OCI-LY7 (cell line): ENCODE measurements around the gene CERS3. TPM values are rescaled to one million over a fixed set of nuclear protein-coding genes. Genes with fewer than 3 reads are reported as not detected.

Source experiments
- BruUV-seq: library from RNA; stranded (reverse); fragments of 400-500 nt; replicated peaks from 2 replicates; lab custom pipeline; 2021; lab: Mats Ljungman, UMichigan
- CTCF ChIA-PET: fragments of 300-600 bp; sonication (Branson Sonifier 250); formaldehyde crosslinking; loops from one replicate; lab custom pipeline; 2022; ENCODE audit warnings: antibody characterized with exemption; ENCODE audit not compliant: unreplicated experiment; lab: Charles Lee
- POLR2A ChIA-PET: fragments of 300-600 bp; sonication (Branson Sonifier 250); formaldehyde crosslinking; loops from one replicate; lab custom pipeline; 2022; ENCODE audit warnings: antibody characterized with exemption; lab: Charles Lee
- DNase-seq: peaks from one replicate; pipeline ENCODE4 v3.0.0-alpha.2; 2015; ENCODE audit warnings: low spot score
- H2AFZ ChIP-seq: fragments of 200-600 bp; sonication (generic), shearing (Covaris generic); 2 replicates; pipeline ENCODE4 v1.6.1; 2014; ENCODE audit warnings: mild to moderate bottlenecking, antibody characterized with exemption, low read length, moderate library complexity
- H3K27ac ChIP-seq: fragments of 200-600 bp; sonication (generic); 2 replicates; pipeline ENCODE4 v1.5.1; 2014; ENCODE audit warnings: mixed run types, low read depth, mild to moderate bottlenecking, moderate library complexity, low read length, inconsistent platforms; ENCODE audit not compliant: poor library complexity, severe bottlenecking
- H3K36me3 ChIP-seq: fragments of 200-600 bp; sonication (generic); 2 replicates; pipeline ENCODE4 v1.6.1; 2014; ENCODE audit warnings: mild to moderate bottlenecking, antibody characterized with exemption, low read length, moderate library complexity, mixed read lengths; ENCODE audit not compliant: insufficient read depth
- H3K4me1 ChIP-seq: fragments of 200-600 bp; sonication (generic); 2 replicates; pipeline ENCODE4 v1.5.1; 2014; ENCODE audit warnings: mild to moderate bottlenecking, low read length; ENCODE audit not compliant: insufficient read depth, poor library complexity, severe bottlenecking
- H3K4me2 ChIP-seq: fragments of 200-600 bp; sonication (generic); 2 replicates; pipeline ENCODE4 v1.6.1; 2014; ENCODE audit warnings: mild to moderate bottlenecking, low read length
- H3K4me3 ChIP-seq: fragments of 200-600 bp; sonication (generic); 2 replicates; pipeline ENCODE4 v1.5.1; 2014; ENCODE audit warnings: mild to moderate bottlenecking, low read depth, low read length; ENCODE audit not compliant: poor library complexity, severe bottlenecking
- H3K79me2 ChIP-seq: fragments of 200-600 bp; sonication (generic); 2 replicates; pipeline ENCODE4 v1.6.1; 2016; ENCODE audit warnings: low read depth, mild to moderate bottlenecking, low read length, moderate library complexity, mixed read lengths; ENCODE audit not compliant: insufficient read depth
- H3K9me2 ChIP-seq: fragments of 200-600 bp; sonication (generic); 2 replicates; pipeline ENCODE4 v1.6.1; 2016; ENCODE audit warnings: mild to moderate bottlenecking, low read length, mixed read lengths; ENCODE audit not compliant: insufficient read depth
- H3K9me3 ChIP-seq: fragments of 200-600 bp; sonication (generic); 2 replicates; pipeline ENCODE4 v1.6.1; 2014; ENCODE audit warnings: mild to moderate bottlenecking, mixed run types, low read length, mixed read lengths
- H4K20me1 ChIP-seq: fragments of 200-600 bp; sonication (generic); 2 replicates; pipeline ENCODE4 v1.6.1; 2014; ENCODE audit warnings: mild to moderate bottlenecking, antibody characterized with exemption, low read length, moderate library complexity, mixed read lengths; ENCODE audit not compliant: insufficient read depth
- CTCF ChIP-seq: fragments of 200-600 bp; sonication (generic); conservative IDR thresholded peaks from 2 replicates; pipeline ENCODE4 v1.5.1; 2014; ENCODE audit warnings: mild to moderate bottlenecking, antibody characterized with exemption, low read length, moderate library complexity, mixed read lengths
- EZH2phosphoT487 ChIP-seq: fragments of 200-600 bp; sonication (generic); IDR thresholded peaks from 2 replicates; pipeline ENCODE4 v1.6.1; 2018; ENCODE audit warnings: low read depth, borderline replicate concordance, mild to moderate bottlenecking, mixed run types, antibody characterized with exemption, low read length, moderate library complexity, mixed read lengths
- intact Hi-C: fragments of 100-400 bp; cut with micrococcal nuclease; formaldehyde crosslinking; loops from one replicate; pipeline ENCODE4 v1.10.0; 2022; ENCODE audit not compliant: unreplicated experiment
- total RNA-seq, 2 experiments: library from RNA; depleted of rRNA in 1 of 2; stranded (reverse); fragments of >200 nt in 1 of 2; shearing (Covaris generic) in 1 of 2; gene quantifications; 2 replicates each; pipeline ENCODE4 v1.2.3, GENCODE V29; 2014 to 2022

The CERS3 gene
- total RNA-seq, 2 experiments from 2014 or later = 0.88 TPM; not detected in 1

- no peaks in the 10 kb centered on the region for H3K9me3 ChIP-seq
- BruUV-seq = no TSS peak
These were observed 38.3 kb upstream of the CERS3 start for GRCh38 chr15:100566850-100567628.

GRCh38 chr15:100565591-100565990, 36.8 kb upstream of the CERS3 start:
- no peaks in the 10 kb centered on the region for H3K9me2 ChIP-seq
- ChIA-PET POLR2A (no interaction called here), CTCF (no interaction called here)
- TF ChIP-seq EZH2phosphoT487 = no peak
- TF ChIP-seq CTCF = no peak
- DNase-seq = no peak
- no peak overlapping the region for H2AFZ ChIP-seq
- H3K79me2 ChIP-seq = no peaks in the 10 kb centered on the region
- no TSS peak for BruUV-seq
- no peak overlapping the region for H3K27ac ChIP-seq
- H3K9me3 ChIP-seq = no peaks in the 10 kb centered on the region
- H3K4me3 ChIP-seq = no peak overlapping the region
- no peaks in the 10 kb centered on the region for H4K20me1 ChIP-seq
- no peak overlapping the region for H3K4me2 ChIP-seq
- no peaks in the 10 kb centered on the region for H3K4me1 ChIP-seq
- H3K36me3 ChIP-seq = peaks cover 13% of the 10 kb centered on the region; the same call in 1 of the 2 replicates
- intact Hi-C loops = no loop called here

More at GRCh38 chr15:100566850-100567628, 38.3 kb upstream of the CERS3 start:
- Histone ChIP-seq H3K4me3 (no peak overlapping the region), H3K79me2 (no peaks in the 10 kb centered on the region), H2AFZ (no peak overlapping the region), H3K9me2 (no peaks in the 10 kb centered on the region), H4K20me1 (no peaks in the 10 kb centered on the region), H3K36me3 (peaks cover 27% of the 10 kb centered on the region), H3K4me1 (no peaks in the 10 kb centered on the region), H3K27ac (no peak overlapping the region), H3K4me2 (no peak overlapping the region)
- intact Hi-C loops = no loop called here
- no peak for DNase-seq
- no peak for TF ChIP-seq EZH2phosphoT487
- no peak for TF ChIP-seq CTCF
- CTCF ChIA-PET = interaction anchor here (0.6 kb wide), 1 partner anchor 637 kb away, joined by 6 read pairs; no protein-coding TSS in a partner anchor
- POLR2A ChIA-PET = no interaction called here

- DNase-seq = no peak
- TF ChIP-seq EZH2phosphoT487 (no peak), CTCF (no peak)
- Histone ChIP-seq H4K20me1 (no peaks in the 10 kb centered on the region), H3K27ac (no peak overlapping the region), H2AFZ (no peak overlapping the region), H3K9me2 (no peaks in the 10 kb centered on the region), H3K4me2 (no peak overlapping the region), H3K4me3 (no peak overlapping the region), H3K36me3 (no peaks in the 10 kb centered on the region), H3K9me3 (no peaks in the 10 kb centered on the region), H3K79me2 (no peaks in the 10 kb centered on the region), H3K4me1 (no peaks in the 10 kb centered on the region)
- no TSS peak for BruUV-seq
- intact Hi-C loops = no loop called here
- ChIA-PET CTCF (interaction anchor here (0.9 kb wide), 1 partner anchor 12 kb away, joined by 3 read pairs; no protein-coding TSS in a partner anchor), POLR2A (no interaction called here)
These were observed 31.6 kb upstream of the CERS3 start for GRCh38 chr15:100560323-100560722.
